Cerebellar cortex (tissue), 1 donor: ENCODE measurements around the gene MAGOHB.
"Not testable (repeated sequence)": the region's sequence is repeated elsewhere in the genome, so short reads cannot be mapped to it uniquely, and the experiment has no call there.

ENCODE experiments used
- DNase-seq: peaks from one replicate; pipeline ENCODE4 v3.0.0-alpha.2; 2015; ENCODE audit warnings: low spot score

The MAGOHB gene

DNA sequence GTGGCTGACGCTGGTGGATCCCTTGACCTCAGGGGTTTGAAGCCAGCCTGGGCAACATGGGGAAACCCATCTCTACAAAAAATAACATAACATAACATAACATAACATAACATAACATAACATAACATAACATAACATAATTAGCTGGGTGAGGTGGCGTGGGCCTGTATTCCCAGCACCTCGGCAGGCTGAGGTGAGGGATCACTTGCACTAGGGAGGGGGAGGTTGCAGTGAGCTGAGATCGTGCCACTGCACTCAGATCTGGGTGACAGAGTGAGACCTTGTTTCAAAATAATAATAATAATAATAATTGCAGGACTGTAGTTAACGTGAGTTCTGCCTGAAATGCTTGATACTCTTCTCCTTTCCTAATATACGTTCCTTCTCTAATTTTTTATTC lies 1.3 kb downstream of the MAGOHB start:
- no peak for DNase-seq

DNA sequence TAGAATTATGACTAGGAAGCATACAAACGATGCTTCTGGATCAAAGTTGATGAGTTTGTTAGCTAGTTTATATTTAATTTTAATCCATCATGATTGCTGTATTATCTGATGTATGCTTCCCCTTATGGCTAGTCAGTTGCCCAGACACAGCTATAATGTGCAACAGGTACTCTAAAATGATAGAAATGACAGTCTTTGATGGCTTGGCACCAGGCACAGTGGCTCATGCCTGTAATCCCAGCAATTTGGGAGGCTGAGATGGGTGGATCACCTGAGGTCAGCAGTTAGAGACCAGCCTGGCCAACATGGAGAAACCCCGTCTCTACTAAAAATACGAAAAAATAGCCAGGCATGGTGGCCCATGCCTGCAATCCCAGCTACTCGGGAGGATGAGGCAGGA lies 2.2 kb downstream of the MAGOHB start:
- DNase-seq: not testable (repeated sequence)

DNA sequence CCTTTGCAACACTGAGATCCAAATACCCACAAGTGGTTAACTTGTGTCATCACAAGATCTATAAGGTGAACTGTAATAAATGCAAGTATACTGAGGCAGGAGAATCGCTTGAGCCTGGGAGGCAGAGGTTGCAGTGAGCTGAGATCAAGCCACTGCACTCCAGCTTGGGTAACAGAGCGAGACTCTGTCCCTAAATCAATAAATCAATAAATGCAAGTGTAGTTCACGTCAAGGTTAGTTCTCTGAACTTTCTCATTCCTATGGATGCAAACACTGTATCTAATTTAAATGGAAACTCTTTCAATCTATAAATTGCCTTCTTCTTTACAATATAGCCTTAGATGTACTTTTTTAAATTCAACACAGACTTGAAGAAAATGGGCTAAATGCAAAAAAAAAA lies 3.2 kb downstream of the MAGOHB start:
- no peak for DNase-seq

DNA sequence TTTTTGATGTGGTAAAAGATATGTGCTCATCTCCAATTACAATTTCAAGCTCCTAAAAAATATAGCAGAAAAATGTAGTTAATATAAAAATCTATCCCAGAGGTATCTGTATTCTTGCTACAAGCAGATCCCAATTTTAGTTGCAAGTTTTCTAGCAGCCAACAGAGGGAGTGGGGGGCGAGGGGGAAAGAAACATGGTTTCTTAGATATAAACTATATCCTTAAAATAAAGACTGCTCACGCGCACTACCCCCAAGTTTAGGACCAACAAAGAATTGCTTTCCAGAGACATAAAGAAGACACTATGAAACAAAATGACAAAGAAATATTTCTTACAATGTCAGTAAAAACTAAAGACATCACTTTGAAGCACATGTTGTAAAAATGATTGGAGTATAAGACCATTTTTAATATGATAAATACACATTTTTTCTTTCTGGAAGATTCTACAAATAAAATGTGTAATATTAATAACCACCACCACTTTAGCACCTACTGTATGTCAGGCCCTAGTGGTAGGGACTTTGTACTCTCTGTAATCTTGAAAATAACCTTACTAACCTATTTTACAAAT lies 5.4 kb downstream of the MAGOHB start:
- peak; percentile 7 for DNase-seq

DNA sequence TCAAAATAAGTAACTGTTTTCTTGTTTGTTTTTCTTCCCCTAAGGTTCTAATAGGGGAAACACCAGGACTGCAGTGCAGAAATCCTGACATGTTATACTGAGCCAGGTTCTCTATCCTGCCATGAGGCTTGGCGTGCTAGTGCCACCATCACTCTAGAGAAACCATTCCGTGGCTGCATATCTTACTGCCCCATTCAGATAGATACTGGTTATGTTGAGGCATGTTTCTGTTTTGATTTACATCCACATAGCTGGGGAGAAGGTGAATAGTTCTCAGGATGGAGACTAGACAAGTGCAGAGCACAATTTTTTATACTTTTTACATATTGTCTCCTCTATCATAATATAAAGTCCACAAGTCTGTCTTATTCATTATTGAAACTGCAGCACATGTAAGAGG lies 11.5 kb downstream of the MAGOHB start:
- DNase-seq: no peak

DNA sequence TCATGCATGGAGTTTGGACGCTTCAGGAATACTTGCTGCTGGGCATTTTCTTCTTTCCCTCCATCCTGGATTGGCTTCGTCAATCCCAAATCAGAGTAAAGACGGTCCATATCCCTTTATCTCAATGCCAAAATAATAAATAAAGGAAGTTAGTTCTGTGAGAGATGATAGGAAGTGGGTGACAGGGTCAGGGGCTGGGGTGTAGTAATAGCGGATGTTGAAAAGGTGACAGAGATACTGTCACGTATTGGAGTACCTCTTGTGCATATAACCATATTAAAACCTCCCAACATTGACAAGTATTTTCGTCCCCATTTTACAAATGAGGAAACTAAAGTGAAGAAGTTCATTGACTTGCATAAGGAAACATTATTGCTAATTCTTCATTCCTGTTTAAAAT lies 12.4 kb downstream of the MAGOHB start:
- DNase-seq: no peak

DNA sequence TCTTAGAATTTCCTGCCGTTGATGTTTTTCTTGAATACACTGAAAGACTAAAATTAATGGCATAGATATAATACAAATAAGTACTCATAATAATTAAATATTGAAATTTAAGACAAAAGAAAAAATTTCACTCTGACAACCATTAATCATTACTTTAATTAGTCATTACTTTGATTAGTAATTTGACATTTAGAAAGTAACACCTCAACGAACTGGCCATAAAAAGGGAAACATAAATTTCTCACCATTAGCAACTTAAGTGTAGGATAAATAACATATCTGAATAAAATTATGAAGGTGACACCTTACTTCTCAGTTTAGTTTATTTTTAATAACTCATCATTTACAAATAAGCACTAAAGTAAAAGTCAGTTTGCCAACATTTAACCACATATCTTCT lies 17.5 kb downstream of the MAGOHB start:
- DNase-seq: no peak

DNA sequence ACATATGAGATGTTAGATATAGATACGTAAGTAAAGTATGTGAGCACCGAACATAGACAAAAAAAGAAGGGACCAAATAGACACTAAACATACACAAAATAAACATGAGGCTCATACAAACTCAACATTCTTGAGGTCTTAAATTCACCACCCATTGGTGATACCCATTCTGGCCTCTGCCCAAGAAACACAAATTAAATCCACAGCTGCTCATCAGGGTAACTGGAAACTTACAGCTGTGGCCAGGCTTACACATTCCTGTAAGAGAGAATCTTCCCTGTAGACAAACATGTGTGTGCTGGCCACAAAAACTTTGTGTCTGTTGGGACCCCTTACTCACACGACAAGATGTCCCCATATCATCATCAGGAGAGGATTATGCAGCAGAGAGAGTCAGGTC lies 22.4 kb downstream of the MAGOHB start:
- DNase-seq: no peak

DNA sequence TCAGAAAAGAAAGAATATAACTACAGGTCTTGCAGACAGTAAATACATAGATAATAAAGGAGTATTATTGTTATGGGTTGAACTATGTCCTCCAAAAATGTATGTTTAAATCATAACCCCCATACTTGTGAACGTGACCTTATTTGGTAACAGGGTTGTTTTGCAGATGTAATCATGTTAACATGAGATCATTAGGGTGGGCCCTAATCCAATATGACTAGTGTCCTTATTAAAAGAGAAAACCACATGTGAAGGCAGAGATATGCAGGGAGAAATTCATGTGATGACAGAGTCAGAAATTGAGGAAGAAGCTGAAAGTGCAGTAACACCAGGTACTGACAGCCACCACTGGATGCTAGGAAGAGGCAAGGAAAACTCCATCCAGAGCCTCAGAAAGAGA lies 29.0 kb downstream of the MAGOHB start:
- DNase-seq: no peak

DNA sequence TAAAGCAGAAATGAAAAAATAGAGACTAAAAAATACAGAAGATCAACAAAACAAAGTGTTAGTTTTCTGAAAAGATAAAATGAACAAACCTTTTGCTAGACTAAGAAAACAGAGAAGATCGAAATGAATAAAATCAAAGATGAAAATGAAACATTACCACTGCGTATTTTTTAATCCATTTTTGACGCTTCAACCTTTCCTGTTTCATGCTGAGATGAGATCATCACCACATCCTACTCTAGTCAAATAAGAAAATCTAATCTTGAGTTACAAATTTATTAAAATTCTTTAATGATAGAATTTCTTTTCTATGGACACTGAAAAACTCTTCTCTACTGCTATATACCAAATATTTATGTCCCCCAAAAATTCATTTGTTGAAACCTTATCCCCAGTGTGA lies 30.7 kb downstream of the MAGOHB start:
- no peak for DNase-seq

DNA sequence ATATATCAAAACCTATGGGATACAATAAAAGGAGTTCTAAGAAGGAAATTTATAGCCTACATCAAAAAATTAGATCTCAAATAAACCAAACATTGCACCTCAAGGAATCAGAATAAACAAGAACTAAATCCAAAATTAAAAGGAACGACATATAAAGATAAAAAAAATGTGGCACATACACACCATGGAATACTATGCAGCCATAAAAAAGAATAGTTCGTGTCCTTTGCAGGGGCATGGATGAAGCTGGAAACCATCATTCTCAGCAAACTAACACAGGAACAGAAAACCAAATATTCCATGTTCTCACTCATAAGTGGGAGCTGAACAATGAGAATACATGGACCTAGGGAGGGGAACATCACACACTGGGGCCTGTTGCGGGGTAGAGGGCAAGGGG lies 31.3 kb downstream of the MAGOHB start:
- DNase-seq: not testable (repeated sequence)

DNA sequence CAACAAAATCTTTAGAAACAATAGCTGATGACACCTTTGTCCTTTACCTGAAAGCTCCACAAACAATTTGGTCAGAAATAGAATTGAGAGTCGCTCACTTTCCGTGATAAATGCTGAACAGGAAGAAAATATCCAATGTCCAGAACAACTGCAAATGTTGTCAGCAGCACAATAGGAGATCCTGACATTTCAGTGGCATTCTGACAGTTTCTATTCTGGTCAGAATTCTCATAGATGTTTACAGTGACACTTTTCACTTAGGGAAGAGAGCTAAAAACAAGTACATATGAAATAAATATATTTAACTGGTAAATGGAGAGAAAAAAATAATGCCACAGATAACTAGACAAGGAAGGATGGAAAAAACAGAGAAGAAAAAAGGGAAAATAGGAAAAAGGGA lies 39.1 kb downstream of the MAGOHB start:
- no peak for DNase-seq

DNA sequence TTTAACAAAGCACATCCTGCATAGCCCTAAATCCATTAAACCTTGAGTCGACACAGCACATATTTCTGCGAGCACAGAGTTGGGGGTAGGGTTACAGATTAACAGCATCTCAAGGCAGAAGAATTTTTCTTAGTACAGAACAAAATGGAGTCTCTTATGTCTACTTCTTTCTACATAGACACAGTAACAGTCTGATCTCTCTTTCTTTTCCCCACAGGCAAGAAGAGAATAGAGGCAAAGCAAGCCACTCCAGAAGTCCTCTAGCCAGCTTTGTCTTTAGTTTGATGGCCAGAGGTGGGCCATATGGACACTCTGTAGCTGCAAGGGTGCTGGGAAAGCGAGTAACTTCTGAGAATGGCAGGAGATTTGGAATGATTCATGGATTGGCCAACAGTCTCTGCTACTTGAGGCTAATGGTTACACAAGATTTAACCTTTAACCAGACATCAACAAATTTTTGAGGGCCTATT lies 41.4 kb downstream of the MAGOHB start:
- DNase-seq: not testable (repeated sequence)

DNA sequence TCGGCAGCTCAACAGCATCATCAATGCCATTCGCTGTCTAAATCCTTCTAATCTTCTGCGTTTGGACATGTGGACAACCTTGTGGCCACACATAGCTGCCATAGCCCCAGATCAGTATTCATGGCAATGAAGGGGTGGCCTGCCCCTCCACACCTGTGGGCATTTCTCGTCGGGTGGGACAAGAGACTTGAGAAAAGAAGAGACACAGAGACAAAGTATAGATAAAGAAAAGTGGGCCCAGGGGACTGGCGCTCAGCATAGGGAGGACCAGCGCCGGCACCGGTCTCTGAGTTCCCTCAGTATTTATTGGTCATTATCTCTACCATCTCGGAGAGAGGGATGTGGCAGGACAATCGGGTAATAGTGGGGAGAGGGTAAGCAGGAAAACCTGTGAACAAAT lies 42.3 kb downstream of the MAGOHB start:
- no peak for DNase-seq

DNA sequence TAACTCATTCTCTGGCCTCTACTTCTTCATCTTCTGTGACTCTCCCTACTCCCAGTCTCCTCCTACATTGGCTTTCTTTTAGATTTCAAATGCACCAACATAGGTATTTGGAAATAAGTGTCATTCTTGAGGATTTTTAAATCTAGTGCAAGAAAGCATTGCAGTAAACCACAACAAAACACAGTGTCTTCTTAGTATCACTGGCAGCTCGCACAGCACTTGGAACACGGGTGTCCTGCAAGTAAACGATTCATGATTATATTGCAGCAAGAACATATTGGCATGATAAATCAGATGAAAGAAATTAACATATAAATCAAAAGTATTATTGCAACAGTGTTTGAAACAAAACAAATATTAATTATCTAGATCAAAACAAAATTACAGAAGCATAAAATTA lies 45.6 kb downstream of the MAGOHB start:
- no peak for DNase-seq

DNA sequence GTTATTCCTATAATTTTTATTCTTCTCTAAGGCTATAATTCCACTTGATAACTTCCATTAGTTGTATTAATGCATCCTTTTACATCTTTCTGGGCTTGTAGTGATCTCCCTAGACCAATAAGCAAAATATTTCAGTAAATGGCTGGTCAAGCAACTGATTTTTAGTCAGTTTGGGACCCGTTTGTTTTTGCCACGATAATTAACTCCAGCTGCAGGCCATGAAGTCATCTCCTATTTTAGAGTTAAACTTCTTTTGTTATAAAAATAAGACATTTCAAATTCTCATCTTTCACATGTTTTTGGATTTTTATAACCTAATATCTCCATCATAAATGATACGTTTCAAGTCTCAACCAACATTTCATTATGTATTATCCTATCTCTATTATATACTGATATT lies 49.4 kb downstream of the MAGOHB start:
- DNase-seq: no peak

DNA sequence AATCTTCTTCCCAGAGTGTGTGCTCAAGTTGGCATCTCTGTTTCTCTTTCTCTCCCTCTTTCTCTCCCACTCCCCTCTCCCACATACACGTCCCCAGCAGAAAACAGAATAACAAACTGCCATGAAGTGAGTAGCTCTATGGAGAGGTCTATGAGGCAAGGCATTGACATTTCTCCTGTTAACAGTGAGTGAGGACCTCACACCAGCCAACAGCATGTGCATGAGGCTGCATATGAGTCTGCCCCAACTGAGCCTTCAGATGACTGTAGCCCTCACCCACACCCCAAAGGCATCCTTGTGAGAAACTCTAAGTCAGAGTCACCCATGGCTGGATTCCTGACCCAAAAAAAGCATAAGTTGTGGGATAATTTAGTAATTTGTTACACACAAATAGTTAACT lies 50.4 kb downstream of the MAGOHB start:
- DNase-seq: no peak

DNA sequence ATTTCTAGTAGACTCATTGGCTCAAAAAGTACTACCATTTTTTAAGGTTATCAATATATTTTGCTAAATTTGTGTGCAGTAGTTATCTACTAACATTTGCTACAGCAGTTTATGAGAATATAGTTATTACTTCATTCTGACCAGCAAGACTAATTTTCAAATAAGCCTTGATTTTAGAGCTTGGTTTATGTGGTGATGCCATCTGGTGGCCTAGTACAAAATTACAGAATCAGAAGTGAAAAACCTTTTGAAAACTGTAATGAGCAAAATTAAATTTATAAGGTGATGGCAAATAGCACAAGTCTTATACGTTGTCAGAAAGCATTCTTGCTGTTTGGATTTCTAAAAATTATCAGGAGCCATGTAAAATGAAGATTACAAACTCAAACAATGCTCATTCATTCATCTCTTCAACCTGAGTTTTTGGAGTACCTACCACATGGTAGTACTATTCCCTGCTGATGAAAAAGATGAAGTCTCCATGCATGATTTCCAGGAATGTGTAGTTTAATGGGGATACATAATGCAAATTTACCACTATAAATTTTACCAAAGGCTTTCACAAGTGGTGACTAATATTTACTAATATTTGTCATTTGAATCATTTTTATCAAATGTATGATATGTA lies 51.0 kb downstream of the MAGOHB start:
- DNase-seq: peak; percentile 50

DNA sequence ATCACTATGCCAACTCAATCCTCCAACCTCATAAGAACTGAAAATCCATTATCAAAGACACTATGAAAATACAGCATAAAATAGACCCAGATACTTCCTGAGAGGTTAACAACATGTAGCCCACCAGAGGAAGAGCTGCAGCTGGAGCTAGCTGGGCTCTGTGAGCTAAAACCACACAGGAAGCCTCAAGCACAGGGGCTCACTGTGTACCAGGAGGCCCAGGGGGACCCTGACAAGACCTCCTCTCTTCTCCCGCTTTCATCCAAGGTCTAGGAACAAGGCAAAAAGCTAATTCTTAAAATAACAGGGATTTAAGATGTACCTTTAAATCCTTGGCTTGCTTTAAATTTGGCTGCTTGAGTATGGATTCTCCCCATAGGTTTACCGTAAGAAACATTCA lies 54.2 kb downstream of the MAGOHB start:
- DNase-seq: no peak

DNA sequence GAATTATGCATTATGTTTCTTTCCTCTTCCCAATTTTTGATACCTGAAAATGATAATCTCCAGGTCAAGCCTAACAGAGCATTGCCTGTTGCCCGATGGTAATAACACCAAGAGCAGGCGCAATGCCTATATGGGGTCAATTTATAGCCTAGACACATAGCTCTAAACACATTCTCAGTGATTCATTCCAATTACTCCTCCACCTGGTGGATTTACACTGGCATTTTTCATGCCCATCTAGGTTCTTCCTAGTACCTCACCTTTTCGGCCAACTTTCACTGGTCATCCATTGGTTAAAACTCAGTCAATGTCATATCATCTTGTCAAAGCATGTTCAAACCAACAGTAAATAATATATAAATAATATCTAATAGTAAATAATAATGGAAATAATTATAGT lies 54.6 kb downstream of the MAGOHB start:
- DNase-seq: no peak

DNA sequence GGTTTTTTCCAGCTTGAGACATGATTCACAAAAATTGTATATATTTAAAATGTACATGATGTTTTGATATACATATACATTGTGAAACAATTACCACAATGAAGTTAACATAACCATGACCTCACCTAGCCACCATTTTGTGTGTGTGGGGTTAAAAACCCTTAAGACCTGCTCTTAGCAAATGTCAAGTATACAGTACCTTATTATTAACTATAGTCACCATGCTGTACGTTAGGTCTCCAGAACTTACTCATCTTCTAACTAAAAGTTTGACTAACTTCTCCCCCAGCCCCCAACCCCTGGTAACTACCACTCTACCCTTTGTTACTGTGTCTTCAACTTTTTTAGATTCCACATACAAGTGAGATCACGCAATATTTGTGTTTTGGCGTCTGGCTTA lies 55.1 kb downstream of the MAGOHB start:
- DNase-seq: no peak

DNA sequence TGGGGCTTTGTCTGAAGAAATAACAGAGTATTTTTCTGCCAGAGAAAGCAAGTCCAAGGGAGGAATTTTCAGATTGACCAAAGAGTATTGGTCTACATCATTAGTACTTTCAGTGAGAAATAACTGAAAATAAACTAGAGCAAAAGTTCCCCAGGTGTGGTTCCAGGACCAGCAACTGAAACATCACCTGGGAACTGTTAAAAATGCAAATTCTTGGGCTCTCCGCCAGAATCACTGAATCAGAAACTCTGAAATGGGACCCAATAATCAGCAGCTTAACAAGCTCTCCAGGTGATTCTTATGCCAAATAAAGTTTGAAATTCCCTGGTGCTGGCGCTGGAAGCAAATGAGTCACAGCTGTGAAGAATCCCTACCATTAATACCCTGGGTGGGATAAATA lies 55.6 kb downstream of the MAGOHB start:
- DNase-seq: no peak

DNA sequence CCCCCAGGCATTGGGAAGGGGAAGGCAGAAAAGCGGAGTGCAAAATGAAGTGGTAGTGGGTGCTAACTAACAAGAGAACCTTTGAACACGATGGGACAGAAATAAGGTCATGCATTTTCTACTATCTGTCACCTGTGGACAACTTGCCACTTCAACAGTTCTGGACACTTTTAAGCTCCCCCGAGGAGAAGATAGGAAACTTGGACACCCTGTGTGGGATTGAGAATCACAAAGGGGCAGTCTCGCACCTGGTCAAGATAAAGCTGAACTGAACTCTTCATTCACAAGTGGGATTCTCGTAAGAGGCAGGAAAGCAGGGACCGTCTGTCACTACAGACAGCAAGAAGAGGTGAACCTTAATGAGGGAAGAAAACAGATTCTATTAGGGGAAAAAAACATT lies 56.1 kb downstream of the MAGOHB start:
- no peak for DNase-seq

DNA sequence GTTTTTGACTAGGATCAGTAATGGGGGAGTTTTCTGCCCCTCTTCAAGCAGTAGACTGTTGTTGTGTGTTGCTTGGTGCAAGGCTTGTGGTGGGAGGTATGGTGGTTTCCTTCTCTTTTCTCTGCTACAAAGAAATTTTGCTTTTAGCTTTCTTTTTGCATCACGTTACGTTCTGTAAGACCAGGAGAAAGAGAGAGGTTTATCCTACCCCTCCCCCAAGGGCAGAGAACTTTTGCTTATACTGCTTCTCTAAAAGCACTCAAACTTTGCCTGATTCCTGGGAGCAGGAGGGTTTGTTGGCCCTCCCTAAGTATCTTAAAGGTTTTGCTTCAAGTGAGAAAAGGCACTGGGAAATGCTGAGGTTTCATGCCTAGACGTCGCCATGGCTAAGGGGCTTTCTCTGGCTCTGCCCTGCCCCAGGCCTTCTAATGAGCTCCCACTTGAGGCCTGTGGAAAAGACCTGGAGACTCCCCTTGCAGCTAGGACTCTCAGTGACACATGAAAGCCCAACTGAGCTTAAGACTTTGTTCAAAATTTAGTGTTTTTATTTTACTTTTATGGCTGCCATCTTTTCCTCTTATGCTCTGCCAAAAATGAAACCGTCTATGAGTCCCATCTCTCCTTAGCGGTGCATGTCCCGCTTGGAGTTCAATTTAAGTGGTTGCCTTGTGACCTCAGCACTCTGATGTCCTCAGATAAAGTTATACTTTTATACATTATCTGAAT lies 58.5 kb downstream of the MAGOHB start:
- DNase-seq: no peak
